HepG2 (cell line): ENCODE data around the gene TRIO. TPM values are rescaled to one million over a fixed set of nuclear protein-coding genes. Genes with fewer than 3 reads are reported as not detected.

ENCODE experiments used
- ATAC-seq: fragments of 200-7000 bp; cut with Tn5 transposase; 3 replicates; pipeline ENCODE4 v1.9.1; 2020; ENCODE audit warnings: mild to moderate bottlenecking, moderate library complexity
- BruUV-seq: library from RNA; stranded (reverse); fragments of 400-500 nt; replicated peaks from 2 replicates; lab custom pipeline; 2021; lab: Mats Ljungman, UMichigan
- CTCF ChIA-PET: fragments of 300-600 bp; formaldehyde crosslinking; extraction: SDS; loops from one replicate; lab custom pipeline; 2021; ENCODE audit warnings: low total read pairs, inconsistent platforms, low intra/inter-chr PET ratio; lab: Yijun Ruan, JAX
- POLR2A ChIA-PET: fragments of 350-600 bp; sonication (Branson Sonifier 250); formaldehyde crosslinking; loops from one replicate; lab custom pipeline; 2020; ENCODE audit warnings: antibody characterized with exemption, inconsistent platforms; lab: Yijun Ruan, JAX
- DNase-seq: peaks from one replicate; pipeline ENCODE4 v3.0.0-alpha.2; 2015; ENCODE audit warnings: low spot score
- FAIRE-seq: peaks from 3 replicates; lab custom pipeline; 2011; peaks lifted over from hg19 to GRCh38; lab: Jason Lieb, UNC
- H2AFZ ChIP-seq: one replicate; pipeline ENCODE4 v1.6.1; 2011; ENCODE audit warnings: low read length, inconsistent platforms
- H3K27ac ChIP-seq: fragments of 300-600 bp; 3 replicates; pipeline ENCODE4 v1.8.0; 2011; ENCODE audit warnings: mixed run types, mild to moderate bottlenecking, mixed read lengths, low read length, inconsistent platforms; ENCODE audit not compliant: insufficient read depth; ENCODE audit errors: extremely low read length
- H3K27me3 ChIP-seq, 2 experiments: fragments of 200-600 bp in 1 of 2; 2 replicates in 1 of 2; 3 replicates in 1 of 2; pipeline versions ENCODE4 v1.6.0 to v1.8.0; 2011; ENCODE audit warnings: low read length in 2 of 2, mild to moderate bottlenecking in 2 of 2, moderate library complexity in 2 of 2, inconsistent platforms in 1 of 2; ENCODE audit not compliant: insufficient read depth in 2 of 2, control insufficient read depth in 1 of 2
- H3K36me3 ChIP-seq, 2 experiments: fragments of 200-600 bp in 1 of 2; replicated peaks in 1 of 2; 2 replicates in 1 of 2; 3 replicates in 1 of 2; pipeline versions ENCODE4 v1.5.1 to v1.8.0; 2011; ENCODE audit warnings: low read length in 2 of 2, inconsistent platforms in 1 of 2; ENCODE audit not compliant: insufficient read depth in 2 of 2, control insufficient read depth in 1 of 2
- H3K4me1 ChIP-seq: 2 replicates; pipeline ENCODE4 v1.5.1; 2012; ENCODE audit warnings: low read length, inconsistent platforms; ENCODE audit not compliant: insufficient read depth
- H3K4me2 ChIP-seq: 2 replicates; pipeline ENCODE4 v1.6.0; 2011; ENCODE audit warnings: low read depth, low read length, inconsistent platforms
- H3K4me3 ChIP-seq, 3 experiments: fragments of 200-600 bp in 1 of 3; sonication (generic), shearing (Covaris generic) in 1 of 3; replicated peaks in 1 of 3; 2 replicates each; pipeline ENCODE4 v1.5.1; 2011 to 2016; ENCODE audit warnings: low read length in 3 of 3, inconsistent platforms in 2 of 3, low read depth in 2 of 3, mild to moderate bottlenecking in 2 of 3, control low read depth in 1 of 3, mixed read lengths in 1 of 3; ENCODE audit not compliant: insufficient read depth in 1 of 3
- H3K79me2 ChIP-seq: one replicate; pipeline ENCODE4 v1.6.1; 2011; ENCODE audit warnings: low read length, inconsistent platforms; ENCODE audit not compliant: insufficient read depth
- H3K9ac ChIP-seq: 2 replicates; pipeline ENCODE4 v1.6.0; 2011; ENCODE audit warnings: mild to moderate bottlenecking, low read depth, low read length, inconsistent platforms; ENCODE audit not compliant: insufficient read depth
- H3K9me3 ChIP-seq: 2 replicates; pipeline ENCODE4 v1.5.1; 2012; ENCODE audit warnings: mild to moderate bottlenecking, low read length
- H4K20me1 ChIP-seq: 2 replicates; pipeline ENCODE4 v1.6.0; 2011; ENCODE audit warnings: inconsistent platforms, mild to moderate bottlenecking, low read length, moderate library complexity; ENCODE audit not compliant: insufficient read depth
- AGO2 ChIP-seq: fragments of 200-400 bp; formaldehyde crosslinking; optimal IDR thresholded peaks from 2 replicates; pipeline ENCODE3; 2017; ENCODE audit warnings: mild to moderate bottlenecking, low read depth, low read length, moderate library complexity
- CENPT ChIP-seq: sonication (generic); formaldehyde crosslinking; IDR thresholded peaks from 2 replicates; pipeline ENCODE4 v1.8.0; 2022; ENCODE audit warnings: low read depth, mild to moderate bottlenecking, moderate library complexity, missing genetic modification reagents
- CREB3 ChIP-seq: sonication (generic); formaldehyde crosslinking; IDR thresholded peaks from 2 replicates; pipeline ENCODE4 v1.5.0; 2020; ENCODE audit warnings: missing genetic modification reagents
- GPBP1L1 ChIP-seq: sonication (generic); formaldehyde crosslinking; IDR thresholded peaks from 2 replicates; pipeline ENCODE4 v1.5.0; 2020; ENCODE audit warnings: mild to moderate bottlenecking, missing genetic modification reagents
- PHF8 ChIP-seq: sonication (generic); formaldehyde crosslinking; IDR thresholded peaks from 2 replicates; pipeline ENCODE4 v1.5.0; 2020; ENCODE audit warnings: missing genetic modification reagents
- TIGD3 ChIP-seq: sonication (generic); formaldehyde crosslinking; IDR thresholded peaks from 2 replicates; pipeline ENCODE4 v1.5.1; 2020; ENCODE audit warnings: mild to moderate bottlenecking, missing genetic modification reagents, borderline replicate concordance
- ZNF333 ChIP-seq: sonication (generic); formaldehyde crosslinking; IDR thresholded peaks from 2 replicates; pipeline ENCODE4 v1.4.0; 2020; ENCODE audit warnings: mild to moderate bottlenecking, missing genetic modification reagents, borderline replicate concordance
- ZNF660 ChIP-seq: sonication (generic); formaldehyde crosslinking; IDR thresholded peaks from 2 replicates; pipeline ENCODE4 v1.5.1; 2020; ENCODE audit warnings: mild to moderate bottlenecking, low read depth, missing genetic modification reagents, borderline replicate concordance
- WGBS: methylation state at CpG from one replicate; pipeline ENCODE4 v1.1.6; 2017; ENCODE audit warnings: low lambda C conversion rate; 5-methylcytosine and 5-hydroxymethylcytosine counted together
- in situ Hi-C: cut with HindIII; loops from 2 replicates; pipeline ENCODE4 v1.10.0; 2017; ENCODE audit warnings: low pct_unique_long_range_greater_than_20kb; ENCODE audit not compliant: extremely low pct_ligation_motif_present
- intact Hi-C: fragments of 100-400 bp; cut with micrococcal nuclease; formaldehyde crosslinking; loops from one replicate; pipeline ENCODE4 v1.10.0; 2022; ENCODE audit not compliant: unreplicated experiment
- polyA plus RNA-seq, 8 experiments: library from polyadenylated mRNA; depleted of rRNA in 3 of 8; stranded (reverse) in 7 of 8; unstranded in 1 of 8; fragments of >200 nt; fragmentation: Illumina TruSeq in 4 of 8; extraction: Trizol in 4 of 8; gene quantifications; 2 replicates each; pipeline versions ENCODE4 v1.2.1 to v1.2.3, GENCODE V29; 2011 to 2016; ENCODE audit warnings: low read depth in 4 of 8, missing spikeins in 1 of 8, mixed read lengths in 1 of 8; ENCODE audit not compliant: insufficient read depth in 1 of 8
- total RNA-seq, 5 experiments: library from RNA; depleted of rRNA; stranded (reverse); fragments of >200 nt; fragmentation: Illumina TruSeq; extraction: Trizol; gene quantifications; 2 replicates each; pipeline ENCODE4 v1.2.3, GENCODE V29; 2016; ENCODE audit warnings: low read depth in 1 of 5
- TF ChIP-seq, protein P1 (sequence below): sonication (generic); formaldehyde crosslinking; IDR thresholded peaks from 2 replicates; pipeline ENCODE4 v1.4.0; 2020; ENCODE audit warnings: mild to moderate bottlenecking, missing genetic modification reagents

The TRIO gene
- total and polyA plus RNA-seq, 2 of the 13 experiments (the other 11 are each of a cell fraction or from before 2014, with no cell fraction given) = 45.2 to 45.9 TPM

DNA sequence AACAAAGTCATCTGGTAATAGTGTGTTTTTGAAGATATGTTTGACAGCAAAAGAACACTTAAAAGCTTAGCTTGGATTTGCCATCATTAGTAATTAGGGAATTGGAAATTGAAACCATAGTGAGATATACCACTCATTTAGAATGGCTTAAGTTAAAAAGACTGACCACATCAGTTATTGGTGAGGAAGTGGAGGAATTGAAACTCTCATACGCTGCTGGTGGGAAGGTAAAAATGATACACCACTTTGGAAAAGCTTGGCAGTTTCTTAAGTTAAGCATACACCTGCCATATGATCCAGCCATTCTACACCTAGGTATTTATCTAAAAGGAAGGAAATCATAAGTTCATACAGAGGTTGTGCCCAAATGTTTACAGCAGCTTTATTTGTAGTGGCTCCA lies 213.2 kb downstream of the TRIO start (continued):
- TF ChIP-seq CREB3 (CRISPR knock-in tag) (no peak), PHF8 (CRISPR knock-in tag) (no peak)

GRCh38 chr5:14357441-14357840 lies 214.3 kb downstream of the TRIO start:
- ChIA-PET POLR2A (no interaction called here), CTCF (no interaction called here)
- no peak for FAIRE-seq
- TF ChIP-seq GPBP1L1 = no peak
- intact Hi-C loops = no loop called here
- no peaks in the 10 kb centered on the region for H4K20me1 ChIP-seq
- no peak overlapping the region for H3K9ac ChIP-seq
- ATAC-seq = no peak
- peaks cover 20 to 39% of the 10 kb centered on the region in 2 experiments for H3K36me3 ChIP-seq
- no peak overlapping the region for H2AFZ ChIP-seq
- H3K4me1 ChIP-seq = no peaks in the 10 kb centered on the region
- no peaks in the 10 kb centered on the region for H3K9me3 ChIP-seq
- no peaks in the 10 kb centered on the region for H3K79me2 ChIP-seq
- WGBS = 98% methylated on average over 9 of the region's 9 CpGs
- H3K27ac ChIP-seq = no peak overlapping the region
- no TSS peak for BruUV-seq
- no peaks in the 10 kb centered on the region for H3K27me3 ChIP-seq
- no peak overlapping the region for H3K4me3 ChIP-seq
- no peak for DNase-seq
- no peak overlapping the region for H3K4me2 ChIP-seq
- in situ Hi-C loops = no loop called here

DNA sequence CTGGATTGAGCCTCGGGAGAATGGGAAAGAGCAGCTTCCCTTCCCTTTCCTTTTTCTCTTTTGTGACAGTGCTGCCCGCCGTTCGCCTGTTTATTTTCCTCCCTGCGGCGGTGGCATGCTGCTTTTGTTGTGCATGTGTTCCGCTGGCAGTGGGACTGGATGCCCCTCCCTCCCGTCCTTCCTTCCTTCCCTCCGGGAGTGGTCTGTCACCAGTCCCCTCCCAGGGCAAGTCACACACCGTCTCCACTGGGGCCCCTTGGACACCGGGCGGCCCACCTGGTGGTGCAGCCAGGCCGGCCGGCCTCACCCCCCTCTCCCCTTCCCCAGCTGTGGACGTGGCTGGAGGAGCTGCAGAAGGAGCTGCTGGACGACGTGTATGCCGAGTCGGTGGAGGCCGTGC lies 214.7 kb downstream of the TRIO start:
- 97% methylated on average over 11 of the region's 20 CpGs for WGBS
- CTCF ChIA-PET = no interaction called here
- DNase-seq (no peak), FAIRE-seq (no peak), ATAC-seq (no peak)
- Histone ChIP-seq H3K79me2 (no peaks in the 10 kb centered on the region), H3K4me1 (no peaks in the 10 kb centered on the region), H3K9ac (no peak overlapping the region), H3K4me3 (no peak overlapping the region), H4K20me1 (no peaks in the 10 kb centered on the region), H3K27ac (no peak overlapping the region), H2AFZ (no peak overlapping the region)
- intact Hi-C loops = no loop called here
- TF ChIP-seq, protein P1, sequence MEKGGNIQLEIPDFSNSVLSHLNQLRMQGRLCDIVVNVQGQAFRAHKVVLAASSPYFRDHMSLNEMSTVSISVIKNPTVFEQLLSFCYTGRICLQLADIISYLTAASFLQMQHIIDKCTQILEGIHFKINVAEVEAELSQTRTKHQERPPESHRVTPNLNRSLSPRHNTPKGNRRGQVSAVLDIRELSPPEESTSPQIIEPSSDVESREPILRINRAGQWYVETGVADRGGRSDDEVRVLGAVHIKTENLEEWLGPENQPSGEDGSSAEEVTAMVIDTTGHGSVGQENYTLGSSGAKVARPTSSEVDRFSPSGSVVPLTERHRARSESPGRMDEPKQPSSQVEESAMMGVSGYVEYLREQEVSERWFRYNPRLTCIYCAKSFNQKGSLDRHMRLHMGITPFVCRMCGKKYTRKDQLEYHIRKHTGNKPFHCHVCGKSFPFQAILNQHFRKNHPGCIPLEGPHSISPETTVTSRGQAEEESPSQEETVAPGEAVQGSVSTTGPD = no peak
- TF ChIP-seq AGO2 (peak; percentile 30), ZNF660 (no peak), CENPT (CRISPR knock-in tag) (no peak), ZNF333 (CRISPR knock-in tag) (no peak), TIGD3 (CRISPR knock-in tag) (no peak)
- TF ChIP-seq, all 625 proteins: peak for 1
- Histone ChIP-seq H3K27me3 (no peaks in the 10 kb centered on the region), H3K4me2 (no peak overlapping the region), H3K9me3 (no peaks in the 10 kb centered on the region), H3K36me3 (peaks cover 20 to 41% of the 10 kb centered on the region in 2 experiments)
- in situ Hi-C loops = no loop called here
- POLR2A ChIA-PET = no interaction called here
- BruUV-seq = no TSS peak
